AG09319 (cell line): Measurements from ENCODE around the gene HSP90AB1.

Source experiments
- DNase-seq: peaks from one replicate; pipeline ENCODE4 v3.0.0-alpha.2; 2010; ENCODE audit warnings: low read depth; ENCODE audit errors: extremely low read depth
- TF ChIP-seq, protein P1 (sequence below): IDR thresholded peaks from 2 replicates; pipeline ENCODE4 v1.5.1; 2011; ENCODE audit warnings: low read depth, mild to moderate bottlenecking, inconsistent platforms, low read length, moderate library complexity

HSP90AB1 gene

GRCh38 chr6:44254191-44255104 is 7.5 kb downstream of the HSP90AB1 start:
- DNase-seq: no peak
- TF ChIP-seq, protein P1, sequence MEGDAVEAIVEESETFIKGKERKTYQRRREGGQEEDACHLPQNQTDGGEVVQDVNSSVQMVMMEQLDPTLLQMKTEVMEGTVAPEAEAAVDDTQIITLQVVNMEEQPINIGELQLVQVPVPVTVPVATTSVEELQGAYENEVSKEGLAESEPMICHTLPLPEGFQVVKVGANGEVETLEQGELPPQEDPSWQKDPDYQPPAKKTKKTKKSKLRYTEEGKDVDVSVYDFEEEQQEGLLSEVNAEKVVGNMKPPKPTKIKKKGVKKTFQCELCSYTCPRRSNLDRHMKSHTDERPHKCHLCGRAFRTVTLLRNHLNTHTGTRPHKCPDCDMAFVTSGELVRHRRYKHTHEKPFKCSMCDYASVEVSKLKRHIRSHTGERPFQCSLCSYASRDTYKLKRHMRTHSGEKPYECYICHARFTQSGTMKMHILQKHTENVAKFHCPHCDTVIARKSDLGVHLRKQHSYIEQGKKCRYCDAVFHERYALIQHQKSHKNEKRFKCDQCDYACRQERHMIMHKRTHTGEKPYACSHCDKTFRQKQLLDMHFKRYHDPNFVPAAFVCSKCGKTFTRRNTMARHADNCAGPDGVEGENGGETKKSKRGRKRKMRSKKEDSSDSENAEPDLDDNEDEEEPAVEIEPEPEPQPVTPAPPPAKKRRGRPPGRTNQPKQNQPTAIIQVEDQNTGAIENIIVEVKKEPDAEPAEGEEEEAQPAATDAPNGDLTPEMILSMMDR: no peak

DNA sequence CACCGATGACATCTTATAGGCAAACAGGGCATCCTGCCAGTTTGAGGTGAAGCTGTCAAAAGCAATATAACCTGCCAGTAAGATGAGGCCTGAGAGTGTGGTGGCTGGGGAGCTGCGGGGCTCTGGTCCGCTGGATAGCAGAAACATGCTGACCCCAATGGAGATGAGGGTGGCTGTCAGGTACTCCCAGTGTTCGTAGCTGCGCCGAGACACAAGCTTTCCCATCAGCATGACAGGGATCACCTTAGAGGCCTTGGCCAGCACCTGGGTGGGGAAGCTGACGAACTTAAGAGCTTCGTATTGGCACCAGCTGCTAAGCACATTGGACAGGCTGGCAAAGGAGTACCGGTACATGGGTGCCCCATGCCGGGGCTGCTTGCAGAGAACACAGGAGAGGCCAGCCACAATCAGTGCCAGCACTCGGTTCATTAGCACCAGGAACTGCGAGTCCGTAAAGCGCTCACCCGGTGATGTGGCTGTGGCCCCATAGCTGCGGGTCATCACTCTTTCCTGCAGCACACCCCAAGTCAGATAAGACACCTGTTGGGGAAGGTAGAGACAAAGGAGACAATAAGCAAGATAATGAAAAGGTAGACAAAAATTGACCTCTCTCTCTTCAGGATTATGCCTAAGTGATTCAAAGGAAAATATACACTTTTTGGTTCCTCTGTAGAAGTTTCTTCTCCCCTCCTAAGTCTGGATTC is 8.4 kb downstream of the HSP90AB1 start:
- DNase-seq: no peak
- TF ChIP-seq, protein P1: no peak

DNA sequence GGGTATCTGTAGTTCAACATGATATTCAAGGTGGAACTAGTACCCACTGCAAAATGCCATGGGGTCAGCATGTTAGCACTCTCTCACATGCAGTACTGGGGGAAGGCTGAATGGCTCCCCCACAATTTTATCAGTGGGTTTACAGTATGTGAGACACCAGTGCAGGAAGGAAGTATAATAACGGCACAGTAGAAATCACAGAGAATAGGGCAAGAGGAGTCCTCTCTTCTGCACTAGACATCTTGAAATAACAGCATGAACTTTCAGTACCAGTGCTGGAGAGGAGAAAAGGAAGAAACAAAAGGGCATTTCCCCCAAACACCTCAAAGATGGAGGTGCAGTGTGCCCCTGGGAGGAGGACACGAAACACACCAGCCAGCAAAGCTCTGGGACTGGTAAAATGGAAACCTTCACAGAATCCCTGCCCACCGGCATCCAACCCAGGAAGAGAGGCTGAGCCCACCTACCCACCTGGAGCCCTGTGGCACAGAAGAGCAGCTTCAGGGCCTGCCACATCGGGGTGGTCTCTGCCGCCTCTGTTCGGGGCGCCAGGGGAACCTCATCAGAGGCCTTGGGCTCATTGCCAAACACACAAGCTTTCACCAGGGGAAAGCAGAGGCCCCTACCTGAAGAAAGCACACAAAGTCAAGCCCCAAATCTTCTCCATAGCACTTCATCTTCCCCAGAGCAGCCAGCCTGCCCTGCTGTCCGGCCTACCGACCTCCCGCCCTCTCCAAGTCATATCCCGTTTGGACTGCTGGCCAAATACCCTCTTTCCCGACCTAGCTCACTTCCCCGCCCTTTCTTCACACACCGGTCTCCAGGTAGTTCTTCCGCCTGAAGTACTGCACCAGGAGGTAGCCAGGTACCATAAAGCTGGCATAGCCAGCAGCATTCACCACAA is 9.2 kb downstream of the HSP90AB1 start:
- TF ChIP-seq, protein P1: no peak
- DNase-seq: no peak

DNA sequence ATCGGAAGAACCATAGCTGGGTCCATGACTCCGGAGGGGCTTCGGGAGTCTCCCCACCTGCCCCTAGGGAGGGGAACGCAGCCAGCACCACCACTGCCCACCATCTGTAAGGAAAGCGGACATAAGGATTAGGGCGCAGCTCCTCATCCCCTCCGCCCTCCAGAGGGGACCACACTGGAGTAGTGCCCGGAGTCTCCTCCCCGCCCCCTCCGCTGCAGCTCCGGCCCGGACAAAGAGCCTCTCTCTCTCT is 9.8 kb downstream of the HSP90AB1 start:
- DNase-seq: no peak
- TF ChIP-seq, protein P1: no peak

- DNase-seq: no peak
- TF ChIP-seq, protein P1: peak; percentile 34
Observed at GRCh38 chr6:44257025-44257752, 10.3 kb downstream of the HSP90AB1 start, which contains the start of gene SLC35B2. Gene SLC35B2, minus strand, starts transcription at chr6:44257528. Its CDS starts 118 bp downstream, at chr6:44257410.

DNA sequence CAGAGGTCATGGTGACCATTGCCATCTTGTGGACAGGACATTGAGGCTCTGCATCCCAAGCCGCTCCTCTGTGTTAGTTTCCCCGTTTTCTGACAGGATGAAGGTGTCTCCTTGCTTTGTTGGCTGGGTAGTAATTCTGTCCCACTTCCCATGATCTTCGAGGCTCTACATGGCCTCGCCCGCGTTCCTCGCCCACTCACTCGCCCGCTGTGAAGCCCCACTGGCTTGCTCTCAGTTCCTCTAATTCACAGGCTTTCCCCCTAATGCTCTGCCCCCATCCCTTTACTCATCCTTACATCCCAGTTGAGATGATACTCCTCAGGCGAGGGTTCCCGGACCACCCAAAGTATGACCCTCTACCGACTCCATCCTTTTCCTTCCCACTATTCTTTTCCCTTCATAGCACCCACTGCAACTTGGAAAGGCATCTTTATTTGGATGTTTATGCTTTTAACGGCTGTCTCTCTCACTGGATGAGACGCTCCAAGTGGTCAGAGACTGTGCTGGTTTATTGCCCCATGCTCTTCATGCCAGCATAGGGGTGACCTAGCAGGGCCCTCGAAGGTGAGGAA is 10.9 kb downstream of the HSP90AB1 start:
- no peak for DNase-seq
- TF ChIP-seq, protein P1: no peak
